C4-2B (cell line): ENCODE data around the gene ZNF622.

Source experiments
- H3K27ac ChIP-seq: fragments of 450-650 bp; 2 replicates; pipeline ENCODE4 v1.5.1; 2017
- CTCF ChIP-seq: fragments of 450-650 bp; conservative IDR thresholded peaks from 2 replicates; pipeline ENCODE4 v1.5.1; 2017; ENCODE audit warnings: mild to moderate bottlenecking
- ZFX ChIP-seq: fragments of 450-650 bp; IDR thresholded peaks from 2 replicates; pipeline ENCODE4 v1.6.1; 2017

The ZNF622 gene

DNA sequence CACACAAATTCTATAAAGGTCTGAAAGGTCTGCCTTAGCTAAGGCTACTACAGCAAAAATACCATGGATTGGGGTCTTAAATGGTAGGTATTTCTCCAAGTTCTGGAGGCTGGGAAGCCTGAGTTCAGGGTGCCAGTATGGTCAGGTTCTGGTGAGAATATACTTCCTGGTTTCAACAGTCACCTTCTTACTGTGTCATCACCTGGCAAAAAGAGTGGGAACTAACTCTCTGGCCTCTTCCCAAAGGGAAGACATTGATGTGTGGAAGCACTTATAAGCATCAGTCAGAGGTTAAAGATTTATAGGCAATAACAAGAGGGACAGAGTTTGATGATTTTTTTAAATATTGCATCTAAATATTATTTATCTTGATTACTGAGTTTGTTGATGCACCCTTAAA lies 53.0 kb downstream of the ZNF622 start:
- H3K27ac ChIP-seq: no peak overlapping the region
- no peak for TF ChIP-seq CTCF
- TF ChIP-seq ZFX: no peak

GRCh38 chr5:16411741-16412455 lies 53.7 kb downstream of the ZNF622 start:
- TF ChIP-seq ZFX (no peak), CTCF (no peak)
- H3K27ac ChIP-seq: no peak overlapping the region

DNA sequence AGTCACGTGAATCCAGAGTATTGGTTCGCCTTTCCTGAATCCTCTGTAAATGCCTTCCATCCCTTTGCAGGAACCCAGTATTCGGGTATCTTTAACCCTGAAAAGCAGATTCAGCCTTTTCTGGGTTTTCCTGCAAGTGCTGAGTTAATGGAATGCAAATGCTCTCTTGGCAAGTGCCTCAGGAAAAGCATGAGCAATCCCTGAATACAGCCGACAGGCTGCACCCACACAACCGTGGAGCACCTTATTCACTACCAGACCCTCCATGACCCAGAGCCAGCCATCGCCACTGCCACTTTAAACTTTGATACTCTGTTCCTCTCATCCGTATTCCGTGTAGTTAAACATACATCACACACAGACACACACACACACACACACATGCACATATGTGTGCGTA lies 54.4 kb downstream of the ZNF622 start:
- TF ChIP-seq CTCF: no peak
- no peak for TF ChIP-seq ZFX

GRCh38 chr5:16410338-16410737 lies 55.3 kb downstream of the ZNF622 start:
- no peak for TF ChIP-seq CTCF
- no peak for TF ChIP-seq ZFX
- H3K27ac ChIP-seq: no peak overlapping the region

More for the DNA sequence above, 54.4 kb downstream of the ZNF622 start:
- no peak overlapping the region for H3K27ac ChIP-seq

GRCh38 chr5:16406630-16407029 lies 59.0 kb downstream of the ZNF622 start:
- TF ChIP-seq ZFX (no peak), CTCF (no peak)
- no peak overlapping the region for H3K27ac ChIP-seq

- TF ChIP-seq CTCF (no peak), ZFX (no peak)
- no peak overlapping the region for H3K27ac ChIP-seq
These were observed 59.6 kb downstream of the ZNF622 start for GRCh38 chr5:16406023-16406422.
